ENCODE results near the gene PCSK6.

PCSK6 gene

DNA sequence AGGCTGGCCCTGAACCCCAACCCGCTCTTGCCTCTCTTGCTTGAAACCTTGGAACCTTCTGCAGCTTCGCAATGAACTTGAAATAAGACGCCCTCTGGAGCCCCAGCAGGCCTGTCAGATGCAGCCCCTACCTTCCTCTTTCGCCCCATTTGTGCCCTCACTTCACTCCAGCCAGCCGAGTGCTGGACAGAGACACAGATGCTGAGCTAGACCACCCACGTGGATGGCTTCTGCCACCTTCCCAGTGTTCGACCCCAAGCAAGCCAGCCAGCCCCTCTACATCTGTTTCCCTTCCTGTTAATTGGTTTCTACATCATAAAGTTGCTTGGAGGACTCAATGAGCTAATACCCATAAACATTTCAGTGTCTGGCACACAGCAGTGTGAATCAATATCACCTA, 170.7 kb downstream of the PCSK6 start:
- H3K4me3 ChIP-seq: no peak overlapping the region
- TF ChIP-seq, protein P1, sequence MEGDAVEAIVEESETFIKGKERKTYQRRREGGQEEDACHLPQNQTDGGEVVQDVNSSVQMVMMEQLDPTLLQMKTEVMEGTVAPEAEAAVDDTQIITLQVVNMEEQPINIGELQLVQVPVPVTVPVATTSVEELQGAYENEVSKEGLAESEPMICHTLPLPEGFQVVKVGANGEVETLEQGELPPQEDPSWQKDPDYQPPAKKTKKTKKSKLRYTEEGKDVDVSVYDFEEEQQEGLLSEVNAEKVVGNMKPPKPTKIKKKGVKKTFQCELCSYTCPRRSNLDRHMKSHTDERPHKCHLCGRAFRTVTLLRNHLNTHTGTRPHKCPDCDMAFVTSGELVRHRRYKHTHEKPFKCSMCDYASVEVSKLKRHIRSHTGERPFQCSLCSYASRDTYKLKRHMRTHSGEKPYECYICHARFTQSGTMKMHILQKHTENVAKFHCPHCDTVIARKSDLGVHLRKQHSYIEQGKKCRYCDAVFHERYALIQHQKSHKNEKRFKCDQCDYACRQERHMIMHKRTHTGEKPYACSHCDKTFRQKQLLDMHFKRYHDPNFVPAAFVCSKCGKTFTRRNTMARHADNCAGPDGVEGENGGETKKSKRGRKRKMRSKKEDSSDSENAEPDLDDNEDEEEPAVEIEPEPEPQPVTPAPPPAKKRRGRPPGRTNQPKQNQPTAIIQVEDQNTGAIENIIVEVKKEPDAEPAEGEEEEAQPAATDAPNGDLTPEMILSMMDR (IDR thresholded peaks at IDR 0.05): no peak
- no peak for DNase-seq (ENCODE audit: low spot score)
- no peak overlapping the region for H3K27ac ChIP-seq

DNA sequence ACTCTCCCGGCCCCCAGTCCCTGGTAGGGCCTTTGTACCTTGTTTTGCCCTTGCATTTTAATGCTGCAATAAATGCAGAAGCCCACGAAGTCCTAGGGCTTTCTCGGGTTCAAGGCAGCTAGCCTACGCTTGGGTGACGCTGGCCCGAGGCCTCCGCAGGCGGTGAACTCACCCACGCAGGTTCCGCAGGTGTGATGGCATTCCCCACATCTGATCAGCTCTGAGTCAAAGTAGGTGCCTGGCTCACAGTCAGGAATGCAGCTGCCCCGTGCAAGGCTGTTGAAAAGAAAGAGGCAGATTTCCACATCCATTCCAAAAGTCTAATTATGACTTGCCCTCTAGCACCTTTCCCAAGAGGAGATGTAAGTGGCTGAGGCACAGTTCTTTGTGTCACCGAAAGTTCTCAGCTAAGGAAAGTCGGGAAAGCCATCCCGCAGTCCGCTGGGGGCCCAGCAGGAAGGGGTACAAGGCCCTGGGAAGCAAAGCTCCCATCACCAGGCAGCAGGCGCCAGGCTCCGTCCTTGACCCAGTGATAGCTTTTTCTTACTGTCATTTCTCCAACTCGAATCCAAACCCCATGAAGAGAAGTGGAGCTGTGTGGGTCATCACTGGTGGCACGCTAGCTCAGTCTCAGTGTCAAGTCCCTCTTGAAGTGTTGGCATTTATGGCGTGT, 171.2 kb downstream of the PCSK6 start:
- TF ChIP-seq, protein P1 (IDR thresholded peaks at IDR 0.05): no peak
- H3K4me3 ChIP-seq: no peak overlapping the region
- no peak overlapping the region for H3K27ac ChIP-seq
- no peak for DNase-seq (ENCODE audit: low spot score)

DNA sequence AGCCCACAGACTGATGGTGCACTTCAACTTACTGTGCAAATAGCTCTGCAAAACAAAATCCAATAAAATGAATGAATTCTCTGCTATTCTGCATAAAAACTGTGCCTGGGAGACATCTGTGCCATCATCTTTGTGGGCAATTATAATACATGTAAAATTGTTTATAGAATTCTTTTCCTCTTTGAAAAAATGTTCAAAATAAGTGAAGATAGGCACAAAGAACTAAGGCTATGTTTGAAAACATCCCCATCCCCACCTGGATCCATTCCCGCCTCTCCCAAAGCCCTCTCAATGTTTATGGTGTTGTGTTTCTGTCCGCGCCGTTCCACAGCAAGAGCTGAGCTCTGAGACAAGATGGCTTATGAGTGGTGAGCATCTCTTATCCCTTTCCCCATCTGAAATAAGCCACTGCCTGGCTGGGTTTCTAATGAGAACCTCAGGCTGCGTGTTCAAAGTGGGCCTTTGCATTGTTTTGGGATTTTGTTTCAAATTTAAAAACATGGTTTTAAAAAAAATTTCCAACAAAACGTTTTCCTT, 172.1 kb downstream of the PCSK6 start:
- TF ChIP-seq, protein P1 (IDR thresholded peaks at IDR 0.05): no peak
- no peak for DNase-seq (ENCODE audit: low spot score)
- Histone ChIP-seq H3K27ac (no peak overlapping the region), H3K4me3 (no peak overlapping the region)

DNA sequence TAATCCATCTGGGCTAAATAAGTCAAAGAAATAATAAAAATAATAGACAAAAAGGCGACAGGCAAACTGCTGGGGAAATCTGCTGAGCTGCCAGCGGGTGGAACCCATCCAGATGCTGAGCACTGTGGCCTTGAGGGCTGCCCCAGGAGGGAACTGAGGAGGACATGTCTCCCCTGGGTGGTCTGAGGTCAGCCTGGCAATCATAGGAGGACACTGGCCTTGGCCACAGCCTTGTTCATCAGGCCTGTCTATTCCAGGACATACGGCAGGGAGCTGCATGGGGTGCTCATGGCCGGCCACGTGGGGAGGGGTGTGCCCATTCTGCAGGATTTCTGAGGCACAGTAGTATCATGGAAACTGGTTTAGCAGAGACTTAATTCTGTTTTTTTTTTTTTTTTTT, 173.0 kb downstream of the PCSK6 start:
- H3K4me3 ChIP-seq: no peak overlapping the region
- TF ChIP-seq, protein P1 (IDR thresholded peaks at IDR 0.05): no peak
- no peak overlapping the region for H3K27ac ChIP-seq
- no peak for DNase-seq (ENCODE audit: low spot score)

DNA sequence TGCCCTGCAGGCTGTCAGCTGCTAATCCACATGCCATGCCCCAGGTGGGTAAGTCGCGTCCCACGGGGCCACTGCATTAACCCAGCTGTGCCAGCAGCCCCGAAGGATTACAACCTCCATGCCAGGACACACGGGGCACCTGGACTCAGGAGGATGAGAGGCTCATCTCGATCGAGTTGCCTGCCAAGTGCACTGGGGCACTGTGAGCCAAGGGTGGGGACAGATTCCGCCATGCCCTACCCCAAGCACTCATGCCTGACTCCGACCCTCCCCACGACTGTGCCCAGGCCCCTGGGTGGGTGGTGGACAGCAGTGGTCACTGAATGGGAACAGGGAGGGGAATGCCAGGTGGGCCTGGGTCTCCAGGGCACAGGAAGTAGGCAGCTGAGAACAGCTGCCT, 173.8 kb downstream of the PCSK6 start:
- TF ChIP-seq, protein P1 (IDR thresholded peaks at IDR 0.05): no peak
- no peak overlapping the region for H3K4me3 ChIP-seq
- DNase-seq (ENCODE audit: low spot score): no peak
- H3K27ac ChIP-seq: no peak overlapping the region

DNA sequence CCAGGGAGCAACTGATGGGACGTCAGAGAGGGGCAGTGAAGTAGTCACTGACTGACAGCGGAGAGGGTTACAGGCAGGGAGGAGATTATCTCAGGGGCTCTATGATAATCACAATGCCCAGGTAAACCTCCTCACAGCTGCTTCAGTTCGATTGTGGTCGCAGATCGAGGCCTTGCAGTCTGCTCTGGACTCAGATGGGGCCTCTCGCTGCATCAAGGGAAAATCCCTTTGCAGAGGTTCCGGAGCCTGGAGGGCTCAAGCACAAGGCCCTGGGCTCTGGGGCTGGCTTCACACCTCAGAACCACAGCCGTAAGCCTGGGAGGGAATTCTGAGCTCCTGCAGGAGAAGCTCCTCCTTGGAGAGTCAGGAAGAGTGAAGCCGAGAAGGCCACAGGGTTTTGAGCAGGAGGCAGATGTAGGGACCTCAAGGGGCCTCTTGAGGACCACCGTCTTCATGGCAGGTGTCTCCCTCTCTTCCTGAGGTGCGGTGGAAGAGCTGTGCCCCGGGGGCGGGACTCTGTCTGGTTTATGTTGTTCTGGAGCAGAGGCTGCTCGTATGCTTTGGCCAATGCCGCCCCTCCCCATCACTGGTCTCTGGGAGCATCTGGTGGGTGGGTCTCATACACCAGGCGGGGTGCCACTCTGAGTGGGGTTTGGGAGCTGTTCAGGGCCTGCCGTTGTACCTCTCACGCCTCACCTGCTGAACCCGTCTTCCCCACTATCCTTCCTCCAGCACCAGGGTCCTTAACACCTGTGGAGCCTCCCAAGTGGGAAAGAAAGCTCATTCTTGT, 175.0 kb downstream of the PCSK6 start:
- no peak for DNase-seq (ENCODE audit: low spot score)
- H3K27ac ChIP-seq: no peak overlapping the region
- TF ChIP-seq, protein P1 (IDR thresholded peaks at IDR 0.05): no peak
- H3K4me3 ChIP-seq: no peak overlapping the region

All from coronary artery (tissue), 2 donors.